LNCaP clone FGC (cell line): ENCODE data around the gene TMEM168.
A peak's percentile ranks its signal among the peaks of the same experiment; 100 is the strongest.

Source experiments
- DNase-seq: peaks from one replicate; pipeline ENCODE4 v3.0.0-alpha.2; 2011; ENCODE audit warnings: low read depth
- H3K4me3 ChIP-seq: 2 replicates; pipeline ENCODE4 v1.5.1; 2011; ENCODE audit warnings: mild to moderate bottlenecking, low read depth, low read length, control low read depth
- TF ChIP-seq, protein P1 (sequence below): IDR thresholded peaks from 2 replicates; pipeline ENCODE4 v1.5.1; 2012; ENCODE audit warnings: mild to moderate bottlenecking; ENCODE audit not compliant: control insufficient read depth, insufficient read depth; ENCODE audit errors: extremely low read depth

Gene TMEM168

DNA sequence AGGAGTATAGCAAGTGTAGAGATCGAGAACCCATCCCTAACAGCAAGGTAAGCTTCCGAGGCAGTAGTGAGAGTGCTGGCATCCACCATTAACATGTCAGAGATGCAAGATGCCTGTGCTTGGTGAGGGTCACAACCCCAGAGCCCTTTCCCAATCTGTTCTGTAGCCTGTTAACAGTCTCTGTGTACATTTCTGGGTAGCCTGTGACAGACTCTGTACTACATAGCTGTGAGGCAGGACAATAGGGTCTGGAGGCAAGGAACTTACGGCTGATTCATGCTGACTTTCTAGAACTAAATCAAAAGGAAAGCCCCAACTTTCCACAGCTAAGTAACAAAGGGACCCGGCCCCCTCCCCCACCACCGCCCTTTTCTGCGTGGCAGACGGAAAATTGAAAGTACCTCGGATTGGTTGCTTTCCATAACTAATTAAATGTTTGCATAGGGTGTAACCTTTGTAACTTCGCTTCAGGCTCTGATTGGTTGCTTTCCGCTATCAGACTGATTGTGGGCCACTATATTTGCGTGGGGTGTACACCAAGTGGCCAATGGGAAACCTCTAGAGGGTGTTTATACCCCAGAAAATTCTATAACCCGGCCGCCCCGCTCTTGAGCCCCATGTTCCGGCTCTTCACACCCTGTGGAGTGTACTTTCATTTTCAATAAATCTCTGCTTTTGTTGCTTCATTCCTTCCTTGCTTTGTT lies 1.4 kb upstream of the TMEM168 start:
- no peak for DNase-seq
- TF ChIP-seq, protein P1, sequence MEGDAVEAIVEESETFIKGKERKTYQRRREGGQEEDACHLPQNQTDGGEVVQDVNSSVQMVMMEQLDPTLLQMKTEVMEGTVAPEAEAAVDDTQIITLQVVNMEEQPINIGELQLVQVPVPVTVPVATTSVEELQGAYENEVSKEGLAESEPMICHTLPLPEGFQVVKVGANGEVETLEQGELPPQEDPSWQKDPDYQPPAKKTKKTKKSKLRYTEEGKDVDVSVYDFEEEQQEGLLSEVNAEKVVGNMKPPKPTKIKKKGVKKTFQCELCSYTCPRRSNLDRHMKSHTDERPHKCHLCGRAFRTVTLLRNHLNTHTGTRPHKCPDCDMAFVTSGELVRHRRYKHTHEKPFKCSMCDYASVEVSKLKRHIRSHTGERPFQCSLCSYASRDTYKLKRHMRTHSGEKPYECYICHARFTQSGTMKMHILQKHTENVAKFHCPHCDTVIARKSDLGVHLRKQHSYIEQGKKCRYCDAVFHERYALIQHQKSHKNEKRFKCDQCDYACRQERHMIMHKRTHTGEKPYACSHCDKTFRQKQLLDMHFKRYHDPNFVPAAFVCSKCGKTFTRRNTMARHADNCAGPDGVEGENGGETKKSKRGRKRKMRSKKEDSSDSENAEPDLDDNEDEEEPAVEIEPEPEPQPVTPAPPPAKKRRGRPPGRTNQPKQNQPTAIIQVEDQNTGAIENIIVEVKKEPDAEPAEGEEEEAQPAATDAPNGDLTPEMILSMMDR: no peak

DNA sequence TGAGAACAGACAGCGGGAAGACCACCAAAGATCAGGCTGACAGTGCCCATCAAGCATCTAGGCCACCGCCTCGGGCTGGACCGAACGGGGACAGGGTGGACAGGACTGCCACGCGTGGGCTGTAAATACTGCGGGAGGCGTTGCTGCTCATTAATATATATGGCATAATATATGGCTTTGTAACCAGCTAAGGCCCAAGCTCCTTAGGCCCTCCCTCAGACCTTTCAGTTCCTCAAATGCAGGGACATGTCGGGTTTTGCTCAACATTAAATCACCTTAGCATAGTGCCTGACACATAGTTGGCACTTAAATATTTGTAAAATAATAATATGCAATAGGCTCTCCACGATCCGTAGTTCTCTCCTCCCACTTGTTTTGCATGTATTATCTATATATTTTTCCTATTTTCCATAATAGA lies 402 bp upstream of the TMEM168 start:
- no peak for DNase-seq
- TF ChIP-seq, protein P1: no peak
- H3K4me3 ChIP-seq: peak overlapping the region; percentile 87

More for the DNA sequence above, 1.4 kb upstream of the TMEM168 start:
- no peak overlapping the region for H3K4me3 ChIP-seq

DNA sequence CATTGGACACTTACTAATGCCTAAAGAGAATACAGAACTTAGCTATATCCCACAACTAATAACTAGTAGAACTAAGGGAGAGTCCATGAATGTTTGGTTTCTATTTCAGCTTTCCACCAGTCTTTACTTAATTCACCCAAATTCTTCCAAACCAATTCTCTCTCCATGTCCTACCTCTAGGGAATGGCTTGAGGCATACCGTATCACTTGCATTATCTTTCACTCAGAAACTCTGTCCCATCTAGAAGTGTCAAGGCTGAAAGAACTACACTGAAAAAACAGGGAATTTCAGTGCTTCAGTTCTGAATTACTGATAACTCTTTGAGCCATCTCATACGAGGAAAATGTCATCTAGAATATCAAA lies 758 bp downstream of the TMEM168 start:
- H3K4me3 ChIP-seq: peak overlapping the region; percentile 87
- DNase-seq: no peak

DNA sequence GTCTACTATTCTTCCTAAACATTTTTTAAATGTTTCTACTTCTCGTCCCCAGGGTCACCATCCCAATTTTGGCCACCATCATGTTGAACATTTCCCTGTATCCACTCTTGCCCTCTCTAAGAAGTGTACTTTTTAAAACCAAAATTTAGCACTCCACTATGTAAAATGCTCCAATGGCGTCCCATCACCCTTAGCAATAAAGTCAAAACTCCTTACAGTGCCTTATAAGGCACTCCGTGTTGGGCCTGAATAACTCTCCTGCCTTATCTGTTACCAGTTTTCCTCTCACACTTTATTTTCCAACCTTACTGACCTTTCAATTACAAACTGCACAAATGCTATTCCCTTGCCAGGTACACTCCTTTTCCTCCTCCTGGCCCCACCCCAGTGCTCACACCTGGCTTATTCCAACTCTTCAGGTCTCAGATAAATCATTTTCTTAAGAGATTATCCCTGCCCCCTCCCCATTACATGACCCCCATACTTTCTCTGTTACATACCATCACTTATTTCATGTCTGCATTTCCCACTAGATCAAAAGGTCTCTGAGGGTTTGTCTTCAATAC lies 1.3 kb downstream of the TMEM168 start:
- DNase-seq: no peak
- peak overlapping the region; percentile 87 for H3K4me3 ChIP-seq
- TF ChIP-seq, protein P1: no peak

More for the DNA sequence above, 758 bp downstream of the TMEM168 start:
- TF ChIP-seq, protein P1: no peak

DNA sequence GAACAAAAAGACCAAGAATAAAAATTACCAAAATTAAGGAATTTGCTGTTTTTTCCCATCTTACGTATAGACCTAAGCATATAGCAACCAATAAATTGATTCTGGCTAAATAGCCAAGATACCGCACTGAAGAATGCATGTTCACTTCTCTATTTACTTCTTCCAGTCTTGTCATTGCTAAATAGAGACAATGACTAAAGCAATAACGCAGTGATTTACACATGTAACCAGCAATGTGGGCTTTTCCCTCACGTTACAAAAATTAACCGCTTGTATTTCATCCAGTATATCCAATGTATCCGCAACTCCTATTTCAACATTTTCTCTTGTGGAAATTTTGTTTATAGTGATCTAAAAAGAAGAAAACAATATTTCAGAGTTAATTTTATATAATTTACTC lies 5.6 kb downstream of the TMEM168 start:
- no peak overlapping the region for H3K4me3 ChIP-seq
- DNase-seq: no peak
- TF ChIP-seq, protein P1: no peak

DNA sequence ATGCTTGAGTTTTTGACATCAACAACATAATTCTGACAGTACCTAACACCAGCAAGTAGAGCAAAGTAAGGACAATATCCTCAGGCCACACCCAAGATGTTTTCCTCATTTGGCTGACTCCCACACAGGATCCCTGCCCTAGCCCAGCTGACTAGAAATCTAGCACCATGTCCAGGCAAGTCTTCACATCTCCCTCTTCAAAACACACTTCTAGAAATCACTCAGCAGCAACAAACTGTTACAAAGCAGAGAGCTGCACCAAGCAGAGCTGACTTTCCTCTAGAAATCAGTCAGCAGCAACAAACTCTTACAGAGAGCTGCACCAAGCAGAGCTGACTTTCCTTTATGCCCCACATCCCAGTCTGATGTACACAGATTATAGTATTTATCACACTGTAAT lies 7.7 kb downstream of the TMEM168 start:
- no peak overlapping the region for H3K4me3 ChIP-seq
- TF ChIP-seq, protein P1: no peak
- DNase-seq: no peak

DNA sequence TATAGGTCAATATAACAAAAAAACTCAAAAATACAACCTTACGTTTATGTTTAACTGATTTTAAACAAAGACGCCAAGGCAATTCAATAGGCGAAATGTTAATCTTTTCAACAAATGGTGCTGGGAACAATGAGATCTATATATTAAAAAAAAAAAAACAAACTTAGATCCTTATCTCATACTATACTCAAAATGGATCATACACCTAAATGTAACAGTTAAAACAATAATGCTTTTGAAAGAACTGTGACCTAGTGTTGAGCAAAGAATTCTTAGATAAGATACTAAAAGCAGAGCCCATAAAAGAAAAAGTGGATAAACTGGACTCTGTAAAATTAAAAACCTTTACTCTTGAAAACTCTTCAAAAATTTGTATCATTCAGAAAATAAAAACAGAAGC lies 8.6 kb downstream of the TMEM168 start:
- H3K4me3 ChIP-seq: no peak overlapping the region
- no peak for DNase-seq
- TF ChIP-seq, protein P1: no peak
